ENCODE results near the gene ICE2. TPM values are rescaled to one million over a fixed set of nuclear protein-coding genes. Genes with fewer than 3 reads are reported as not detected.

The ICE2 gene
- total RNA-seq, 2 experiments from 2014 or later, result 74.1 to 74.5 TPM

- H3K27me3 Mint-ChIP-seq, result peaks cover 3% of the 10 kb centered on the region
- DNase-seq (peak; percentile 76), ATAC-seq (peak; percentile 71)
- ChIA-PET CTCF (no interaction called here), POLR2A (interaction anchor here (0.6 to 1.4 kb wide), 6 partner anchors 32 to 1082 kb away, joined by 3 to 4 read pairs (median 4); partner anchors contain the start of gene ICE2)
- H3K27ac Mint-ChIP-seq, result peak overlapping the region; percentile 92
- H3K4me1 Mint-ChIP-seq (ENCODE audit: low read depth), result peaks cover 41% of the 10 kb centered on the region
- peaks cover 13% of the 10 kb centered on the region for H3K36me3 Mint-ChIP-seq (ENCODE audit: low read depth)
- intact Hi-C loops (cut with micrococcal nuclease), result no loop called here
- TF ChIP-seq CTCF (IDR thresholded peaks at IDR 0.05), result no peak
- H3K9me3 Mint-ChIP-seq, result no peaks in the 10 kb centered on the region
- H3K4me3 Mint-ChIP-seq, result peak overlapping the region; percentile 91
Observed at GRCh38 chr15:60396958-60397771, 81.8 kb downstream of the ICE2 start.

- CTCF ChIA-PET, result no interaction called here
- H3K36me3 Mint-ChIP-seq (ENCODE audit: low read depth), result peaks cover 13% of the 10 kb centered on the region
- DNase-seq (no peak), ATAC-seq (no peak)
- H3K9me3 Mint-ChIP-seq, result no peaks in the 10 kb centered on the region
- peaks cover 3% of the 10 kb centered on the region for H3K27me3 Mint-ChIP-seq
- intact Hi-C loops (cut with micrococcal nuclease), result no loop called here
- H3K4me3 Mint-ChIP-seq, result peak overlapping the region; percentile 91
- no peak for TF ChIP-seq CTCF (IDR thresholded peaks at IDR 0.05)
- H3K27ac Mint-ChIP-seq, result no peak overlapping the region
- peaks cover 41% of the 10 kb centered on the region for H3K4me1 Mint-ChIP-seq (ENCODE audit: low read depth)
- POLR2A ChIA-PET, result no interaction called here
Observed at GRCh38 chr15:60396560-60396957, 82.4 kb downstream of the ICE2 start.

- Mint-ChIP-seq H3K36me3 (ENCODE audit: low read depth) (peaks cover 13% of the 10 kb centered on the region), H3K27ac (no peak overlapping the region), H3K27me3 (peaks cover 3% of the 10 kb centered on the region), H3K4me3 (peak overlapping the region; percentile 91), H3K4me1 (ENCODE audit: low read depth) (peaks cover 42% of the 10 kb centered on the region), H3K9me3 (no peaks in the 10 kb centered on the region)
- DNase-seq (no peak), ATAC-seq (no peak)
- intact Hi-C loops (cut with micrococcal nuclease), result no loop called here
- TF ChIP-seq CTCF (IDR thresholded peaks at IDR 0.05), result no peak
- POLR2A ChIA-PET, result no interaction called here
- CTCF ChIA-PET, result no interaction called here
Observed at GRCh38 chr15:60396100-60396499, 82.8 kb downstream of the ICE2 start.

GRCh38 chr15:60395276-60396011, 83.5 kb downstream of the ICE2 start:
- no peak for TF ChIP-seq CTCF (IDR thresholded peaks at IDR 0.05)
- intact Hi-C loops (cut with micrococcal nuclease), result no loop called here
- POLR2A ChIA-PET, result interaction anchor here (0.8 kb wide), 1 partner anchor 84 kb away, joined by 3 read pairs; no protein-coding TSS in a partner anchor
- Mint-ChIP-seq H3K4me3 (no peak overlapping the region), H3K9me3 (no peaks in the 10 kb centered on the region), H3K4me1 (ENCODE audit: low read depth) (peaks cover 46% of the 10 kb centered on the region), H3K27ac (no peak overlapping the region), H3K36me3 (ENCODE audit: low read depth) (peaks cover 13% of the 10 kb centered on the region), H3K27me3 (peaks cover 3% of the 10 kb centered on the region)
- CTCF ChIA-PET, result no interaction called here
- DNase-seq, result no peak
- no peak for ATAC-seq

GRCh38 chr15:60394689-60395097, 84.2 kb downstream of the ICE2 start:
- H3K27me3 Mint-ChIP-seq, result peaks cover 3% of the 10 kb centered on the region
- intact Hi-C loops (cut with micrococcal nuclease), result no loop called here
- no peak overlapping the region for H3K27ac Mint-ChIP-seq
- ChIA-PET POLR2A (interaction anchor here (0.8 to 1.2 kb wide), 2 partner anchors 14 to 85 kb away, joined by 3 read pairs; no protein-coding TSS in a partner anchor), CTCF (no interaction called here)
- DNase-seq, result no peak
- peaks cover 13% of the 10 kb centered on the region for H3K36me3 Mint-ChIP-seq (ENCODE audit: low read depth)
- no peak overlapping the region for H3K4me3 Mint-ChIP-seq
- no peak for ATAC-seq
- TF ChIP-seq CTCF (IDR thresholded peaks at IDR 0.05), result no peak
- peaks cover 53% of the 10 kb centered on the region for H3K4me1 Mint-ChIP-seq (ENCODE audit: low read depth)
- H3K9me3 Mint-ChIP-seq, result no peaks in the 10 kb centered on the region
